SK-N-SH treated with all-trans-retinoic acid at 6 μM for 48 hours (cell line): ENCODE measurements around the gene ARID5A.

ENCODE experiments used
- ATAC-seq: fragments of 200-7000 bp; cut with Tn5 transposase; 3 replicates; pipeline ENCODE4 v1.9.1; 2020; ENCODE audit warnings: mild to moderate bottlenecking, moderate library complexity
- ARNTL ChIP-seq: fragments of 450-650 bp; formaldehyde crosslinking; IDR thresholded peaks from 2 replicates; pipeline ENCODE4 v1.5.0; 2020; ENCODE audit warnings: low read depth, mild to moderate bottlenecking, moderate library complexity, borderline replicate concordance
- BACH2 ChIP-seq: fragments of 250-450 bp; sonication (Bioruptor Pico); IDR thresholded peaks from 2 replicates; pipeline ENCODE4 v1.9.0; 2021; ENCODE audit warnings: mild to moderate bottlenecking, borderline replicate concordance
- CSDC2 ChIP-seq: fragments of 250-450 bp; sonication (Bioruptor Pico); IDR thresholded peaks from 2 replicates; pipeline ENCODE4 v1.5.0; 2020; ENCODE audit warnings: mild to moderate bottlenecking, moderate library complexity
- CSRNP3 ChIP-seq: fragments of 250-450 bp; sonication (Bioruptor Pico); IDR thresholded peaks from 2 replicates; pipeline ENCODE4 v1.5.1; 2021; ENCODE audit warnings: mild to moderate bottlenecking, moderate library complexity
- ESRRG ChIP-seq: fragments of 250-450 bp; sonication (Bioruptor Pico); IDR thresholded peaks from 2 replicates; pipeline ENCODE4 v1.6.1; 2021; ENCODE audit warnings: mild to moderate bottlenecking
- ISL1 ChIP-seq: fragments of 250-450 bp; sonication (Bioruptor Pico); IDR thresholded peaks from 2 replicates; pipeline ENCODE4 v2.1.2; 2022; ENCODE audit warnings: mild to moderate bottlenecking, moderate library complexity
- OSR1 ChIP-seq: fragments of 250-450 bp; sonication (Bioruptor Pico); IDR thresholded peaks from 2 replicates; pipeline ENCODE4 v1.8.0; 2022; ENCODE audit warnings: moderate library complexity, mild to moderate bottlenecking, inconsistent platforms
- PPARA ChIP-seq: fragments of 250-450 bp; sonication (Bioruptor Pico); IDR thresholded peaks from 2 replicates; pipeline ENCODE4 v1.5.0; 2020; ENCODE audit warnings: mild to moderate bottlenecking, borderline replicate concordance
- RARB ChIP-seq: fragments of 250-450 bp; sonication (Bioruptor Pico); IDR thresholded peaks from 2 replicates; pipeline ENCODE4 v1.8.0; 2021; ENCODE audit warnings: mild to moderate bottlenecking, moderate library complexity
- SNAI2 ChIP-seq: fragments of 250-450 bp; sonication (Bioruptor Pico); IDR thresholded peaks from 2 replicates; pipeline ENCODE4 v1.5.0; 2020; ENCODE audit warnings: mild to moderate bottlenecking, moderate library complexity
- TCF4 ChIP-seq: fragments of 250-450 bp; sonication (Bioruptor Pico); IDR thresholded peaks from 2 replicates; pipeline ENCODE4 v1.8.0; 2021; ENCODE audit warnings: mild to moderate bottlenecking, moderate library complexity, borderline replicate concordance
- TOX ChIP-seq: fragments of 250-450 bp; sonication (Bioruptor Pico); IDR thresholded peaks from 2 replicates; pipeline ENCODE4 v1.8.0; 2021; ENCODE audit warnings: mild to moderate bottlenecking, moderate library complexity, borderline replicate concordance
- ZC3H10 ChIP-seq: fragments of 250-450 bp; sonication (Bioruptor Pico); IDR thresholded peaks from 2 replicates; pipeline ENCODE4 v1.5.1; 2021; ENCODE audit warnings: mild to moderate bottlenecking, moderate library complexity
- ZFP30 ChIP-seq: fragments of 450-650 bp; formaldehyde crosslinking; IDR thresholded peaks from 2 replicates; pipeline ENCODE4 v1.5.0; 2022; ENCODE audit warnings: mild to moderate bottlenecking, moderate library complexity
- ZNF565 ChIP-seq: fragments of 450-650 bp; formaldehyde crosslinking; conservative IDR thresholded peaks from 2 replicates; pipeline ENCODE4 v1.5.0; 2020; ENCODE audit warnings: low read depth, mild to moderate bottlenecking, moderate library complexity
- ZNF70 ChIP-seq: fragments of 450-650 bp; formaldehyde crosslinking; IDR thresholded peaks from 2 replicates; pipeline ENCODE4 v1.5.0; 2020; ENCODE audit warnings: mild to moderate bottlenecking, moderate library complexity
- ZNF8 ChIP-seq: fragments of 450-650 bp; formaldehyde crosslinking; IDR thresholded peaks from 2 replicates; pipeline ENCODE4 v1.5.0; 2020; ENCODE audit warnings: mild to moderate bottlenecking, moderate library complexity
- TF ChIP-seq, protein P1 (sequence below): fragments of 250-450 bp; sonication (Bioruptor Pico); IDR thresholded peaks from 2 replicates; pipeline ENCODE4 v1.5.0; 2020; ENCODE audit warnings: mild to moderate bottlenecking, moderate library complexity
- TF ChIP-seq, protein P2 (sequence below): fragments of 250-450 bp; sonication (Bioruptor Pico); IDR thresholded peaks from 2 replicates; pipeline ENCODE4 v1.8.0; 2021; ENCODE audit warnings: low read depth, mild to moderate bottlenecking, moderate library complexity, borderline replicate concordance
- TF ChIP-seq, protein P3 (sequence below): fragments of 250-450 bp; sonication (Bioruptor Pico); IDR thresholded peaks from 2 replicates; pipeline ENCODE4 v1.8.0; 2020; ENCODE audit warnings: mild to moderate bottlenecking, moderate library complexity, borderline replicate concordance

ARID5A gene

GRCh38 chr2:96523659-96524481, 12.7 kb upstream of the ARID5A start (continued):
- TF ChIP-seq, protein P1, sequence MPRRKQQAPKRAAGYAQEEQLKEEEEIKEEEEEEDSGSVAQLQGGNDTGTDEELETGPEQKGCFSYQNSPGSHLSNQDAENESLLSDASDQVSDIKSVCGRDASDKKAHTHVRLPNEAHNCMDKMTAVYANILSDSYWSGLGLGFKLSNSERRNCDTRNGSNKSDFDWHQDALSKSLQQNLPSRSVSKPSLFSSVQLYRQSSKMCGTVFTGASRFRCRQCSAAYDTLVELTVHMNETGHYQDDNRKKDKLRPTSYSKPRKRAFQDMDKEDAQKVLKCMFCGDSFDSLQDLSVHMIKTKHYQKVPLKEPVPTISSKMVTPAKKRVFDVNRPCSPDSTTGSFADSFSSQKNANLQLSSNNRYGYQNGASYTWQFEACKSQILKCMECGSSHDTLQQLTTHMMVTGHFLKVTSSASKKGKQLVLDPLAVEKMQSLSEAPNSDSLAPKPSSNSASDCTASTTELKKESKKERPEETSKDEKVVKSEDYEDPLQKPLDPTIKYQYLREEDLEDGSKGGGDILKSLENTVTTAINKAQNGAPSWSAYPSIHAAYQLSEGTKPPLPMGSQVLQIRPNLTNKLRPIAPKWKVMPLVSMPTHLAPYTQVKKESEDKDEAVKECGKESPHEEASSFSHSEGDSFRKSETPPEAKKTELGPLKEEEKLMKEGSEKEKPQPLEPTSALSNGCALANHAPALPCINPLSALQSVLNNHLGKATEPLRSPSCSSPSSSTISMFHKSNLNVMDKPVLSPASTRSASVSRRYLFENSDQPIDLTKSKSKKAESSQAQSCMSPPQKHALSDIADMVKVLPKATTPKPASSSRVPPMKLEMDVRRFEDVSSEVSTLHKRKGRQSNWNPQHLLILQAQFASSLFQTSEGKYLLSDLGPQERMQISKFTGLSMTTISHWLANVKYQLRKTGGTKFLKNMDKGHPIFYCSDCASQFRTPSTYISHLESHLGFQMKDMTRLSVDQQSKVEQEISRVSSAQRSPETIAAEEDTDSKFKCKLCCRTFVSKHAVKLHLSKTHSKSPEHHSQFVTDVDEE = no peak
- TF ChIP-seq ZNF70 (no peak), RARB (CRISPR knock-in tag) (no peak), OSR1 (CRISPR knock-in tag) (no peak), TCF4 (CRISPR knock-in tag) (no peak)

DNA sequence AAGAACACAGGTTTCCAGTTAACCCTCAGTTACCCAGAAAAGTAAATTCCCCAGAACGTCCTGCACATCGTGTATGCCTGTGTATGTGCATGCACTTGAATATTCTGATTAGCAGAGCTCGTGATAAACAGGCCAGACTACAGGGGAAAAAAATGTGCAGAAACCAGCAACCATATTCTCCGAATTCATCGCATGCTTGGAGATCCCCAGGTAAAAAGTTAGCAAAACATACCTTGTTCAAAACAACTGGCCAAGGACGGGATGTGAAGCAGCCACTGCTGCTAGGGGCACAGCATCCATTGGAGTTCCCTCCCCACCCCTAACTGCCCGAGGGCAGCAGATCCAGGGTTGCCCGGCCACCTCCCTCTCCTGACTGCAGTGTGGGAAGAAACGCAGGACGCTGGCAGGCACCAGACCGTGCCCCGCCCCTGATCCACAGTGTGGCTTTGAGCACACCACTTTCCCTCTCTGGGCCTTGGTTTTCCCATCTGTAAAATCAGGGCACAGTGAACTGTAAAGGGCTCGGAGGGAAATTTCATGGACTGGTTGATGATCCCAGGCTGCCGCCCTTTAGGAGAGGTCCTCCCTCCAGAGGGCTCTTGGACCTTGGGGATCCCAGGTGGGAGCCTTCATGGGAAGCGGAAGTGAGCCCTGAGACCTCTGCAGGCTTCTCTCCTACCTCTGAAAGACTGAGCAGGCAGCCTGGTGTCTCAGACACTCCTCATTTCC, 11.9 kb upstream of the ARID5A start:
- ATAC-seq = no peak
- no peak for TF ChIP-seq ZNF8 (CRISPR knock-in tag)
- TF ChIP-seq TCF4 (CRISPR knock-in tag) = no peak
- TF ChIP-seq ZFP30 = no peak
- TF ChIP-seq ZNF70 = no peak
- TF ChIP-seq, protein P2, sequence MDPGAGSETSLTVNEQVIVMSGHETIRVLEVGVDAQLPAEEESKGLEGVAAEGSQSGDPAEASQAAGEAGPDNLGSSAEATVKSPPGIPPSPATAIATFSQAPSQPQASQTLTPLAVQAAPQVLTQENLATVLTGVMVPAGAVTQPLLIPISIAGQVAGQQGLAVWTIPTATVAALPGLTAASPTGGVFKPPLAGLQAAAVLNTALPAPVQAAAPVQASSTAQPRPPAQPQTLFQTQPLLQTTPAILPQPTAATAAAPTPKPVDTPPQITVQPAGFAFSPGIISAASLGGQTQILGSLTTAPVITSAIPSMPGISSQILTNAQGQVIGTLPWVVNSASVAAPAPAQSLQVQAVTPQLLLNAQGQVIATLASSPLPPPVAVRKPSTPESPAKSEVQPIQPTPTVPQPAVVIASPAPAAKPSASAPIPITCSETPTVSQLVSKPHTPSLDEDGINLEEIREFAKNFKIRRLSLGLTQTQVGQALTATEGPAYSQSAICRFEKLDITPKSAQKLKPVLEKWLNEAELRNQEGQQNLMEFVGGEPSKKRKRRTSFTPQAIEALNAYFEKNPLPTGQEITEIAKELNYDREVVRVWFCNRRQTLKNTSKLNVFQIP (CRISPR knock-in tag) = no peak
- TF ChIP-seq, protein P3, sequence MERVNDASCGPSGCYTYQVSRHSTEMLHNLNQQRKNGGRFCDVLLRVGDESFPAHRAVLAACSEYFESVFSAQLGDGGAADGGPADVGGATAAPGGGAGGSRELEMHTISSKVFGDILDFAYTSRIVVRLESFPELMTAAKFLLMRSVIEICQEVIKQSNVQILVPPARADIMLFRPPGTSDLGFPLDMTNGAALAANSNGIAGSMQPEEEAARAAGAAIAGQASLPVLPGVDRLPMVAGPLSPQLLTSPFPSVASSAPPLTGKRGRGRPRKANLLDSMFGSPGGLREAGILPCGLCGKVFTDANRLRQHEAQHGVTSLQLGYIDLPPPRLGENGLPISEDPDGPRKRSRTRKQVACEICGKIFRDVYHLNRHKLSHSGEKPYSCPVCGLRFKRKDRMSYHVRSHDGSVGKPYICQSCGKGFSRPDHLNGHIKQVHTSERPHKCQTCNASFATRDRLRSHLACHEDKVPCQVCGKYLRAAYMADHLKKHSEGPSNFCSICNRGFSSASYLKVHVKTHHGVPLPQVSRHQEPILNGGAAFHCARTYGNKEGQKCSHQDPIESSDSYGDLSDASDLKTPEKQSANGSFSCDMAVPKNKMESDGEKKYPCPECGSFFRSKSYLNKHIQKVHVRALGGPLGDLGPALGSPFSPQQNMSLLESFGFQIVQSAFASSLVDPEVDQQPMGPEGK (CRISPR knock-in tag) = no peak
- TF ChIP-seq OSR1 (CRISPR knock-in tag) = no peak
- TF ChIP-seq CSDC2 = no peak
- no peak for TF ChIP-seq TOX
- no peak for TF ChIP-seq ARNTL (CRISPR knock-in tag)
- no peak for TF ChIP-seq CSRNP3 (CRISPR knock-in tag)
- no peak for TF ChIP-seq ESRRG (CRISPR knock-in tag)
- TF ChIP-seq ISL1 (CRISPR knock-in tag) = no peak
- TF ChIP-seq, protein P1 = no peak
- TF ChIP-seq, all 23 proteins: peak for 0

DNA sequence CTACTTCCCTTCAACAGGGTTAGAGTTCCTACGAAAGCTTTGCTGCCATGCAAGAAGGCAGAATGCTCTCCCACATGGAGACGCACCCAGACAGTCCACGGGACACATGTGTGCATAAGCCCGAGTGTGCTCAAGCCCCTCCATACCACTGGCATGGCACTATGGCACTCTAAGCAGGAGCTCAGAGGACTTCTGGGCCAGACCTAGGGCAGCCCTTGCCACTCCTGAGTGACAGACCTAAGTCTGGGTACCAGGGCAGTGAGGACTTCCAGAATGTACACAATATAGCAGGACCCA, 11.4 kb upstream of the ARID5A start:
- ATAC-seq = no peak
- TF ChIP-seq, protein P1 = no peak
- TF ChIP-seq ESRRG (CRISPR knock-in tag) = no peak
- TF ChIP-seq BACH2 = no peak
- TF ChIP-seq TOX = no peak
- no peak for TF ChIP-seq ZNF70
- no peak for TF ChIP-seq SNAI2 (CRISPR knock-in tag)
- no peak for TF ChIP-seq ARNTL (CRISPR knock-in tag)
- no peak for TF ChIP-seq OSR1 (CRISPR knock-in tag)
- no peak for TF ChIP-seq CSDC2
- no peak for TF ChIP-seq RARB (CRISPR knock-in tag)
- TF ChIP-seq ZC3H10 (CRISPR knock-in tag) = no peak
- TF ChIP-seq ZNF565 = no peak
- no peak for TF ChIP-seq PPARA (CRISPR knock-in tag)
- no peak for TF ChIP-seq ISL1 (CRISPR knock-in tag)
